GM23338 (cell line): ENCODE results near the gene C2orf92. TPM values are rescaled to one million over a fixed set of nuclear protein-coding genes. Genes with fewer than 3 reads are reported as not detected.

Experiments used
- ATAC-seq: fragments of 200-7000 bp; cut with Tn5 transposase; 3 replicates; pipeline ENCODE4 v1.9.1; 2020
- DNase-seq: peaks from one replicate; pipeline ENCODE4 v3.0.0-alpha.2; 2015; ENCODE audit warnings: low spot score
- H2AFZ ChIP-seq: fragments of 200-600 bp; sonication (generic); 2 replicates; pipeline ENCODE4 v1.8.0; 2016; ENCODE audit warnings: antibody characterized with exemption, mild to moderate bottlenecking, moderate library complexity
- H3F3A ChIP-seq: fragments of 200-600 bp; sonication (generic); replicated peaks from 2 replicates; pipeline ENCODE4 v1.8.0; 2017; ENCODE audit warnings: antibody characterized with exemption, mixed run types, low read depth
- H3K27ac ChIP-seq: fragments of 200-600 bp; sonication (generic); 2 replicates; pipeline ENCODE4 v1.6.1; 2016; ENCODE audit warnings: low read depth
- H3K27me3 ChIP-seq: fragments of 200-600 bp; sonication (generic); 2 replicates; pipeline ENCODE4 v1.8.0; 2016; ENCODE audit warnings: mild to moderate bottlenecking, mixed run types, moderate library complexity; ENCODE audit not compliant: insufficient read depth
- H3K36me3 ChIP-seq: fragments of 200-600 bp; sonication (generic); 2 replicates; pipeline ENCODE4 v1.8.0; 2016; ENCODE audit warnings: mild to moderate bottlenecking; ENCODE audit not compliant: insufficient read depth
- H3K4me1 ChIP-seq: fragments of 200-600 bp; sonication (generic); 2 replicates; pipeline ENCODE4 v1.8.0; 2016; ENCODE audit warnings: mild to moderate bottlenecking, moderate library complexity; ENCODE audit not compliant: insufficient read depth
- H3K4me2 ChIP-seq: fragments of 200-600 bp; sonication (generic); 2 replicates; pipeline ENCODE4 v1.7.1; 2017; ENCODE audit warnings: mixed run types
- H3K4me3 ChIP-seq: fragments of 200-600 bp; sonication (generic); 2 replicates; pipeline ENCODE4 v1.6.1; 2016; ENCODE audit warnings: mixed run types
- H3K79me2 ChIP-seq: fragments of 200-600 bp; sonication (generic); replicated peaks from 2 replicates; pipeline ENCODE4 v1.8.0; 2017; ENCODE audit warnings: mild to moderate bottlenecking; ENCODE audit not compliant: insufficient read depth
- H3K9me2 ChIP-seq: fragments of 200-600 bp; sonication (generic); 2 replicates; pipeline ENCODE4 v1.8.0; 2017; ENCODE audit not compliant: insufficient read depth
- H4K20me1 ChIP-seq: fragments of 200-600 bp; sonication (generic); replicated peaks from 2 replicates; pipeline ENCODE4 v1.8.0; 2017; ENCODE audit warnings: mild to moderate bottlenecking; ENCODE audit not compliant: insufficient read depth
- H3K27ac Mint-ChIP-seq: 2 replicates; pipeline ENCODE4 v1.8.0; 2020; ENCODE audit warnings: inconsistent platforms, mild to moderate bottlenecking, moderate library complexity, mixed read lengths
- H3K27me3 Mint-ChIP-seq: 3 replicates; pipeline ENCODE4 v1.8.0; 2022; ENCODE audit warnings: low read depth, mild to moderate bottlenecking, moderate library complexity, mixed read lengths, inconsistent platforms; ENCODE audit not compliant: insufficient read depth, poor library complexity
- H3K36me3 Mint-ChIP-seq: 3 replicates; pipeline ENCODE4 v1.8.0; 2021; ENCODE audit warnings: low read depth, mild to moderate bottlenecking, inconsistent platforms, moderate library complexity, mixed read lengths
- H3K4me1 Mint-ChIP-seq: 3 replicates; pipeline ENCODE4 v1.8.0; 2020; ENCODE audit warnings: mild to moderate bottlenecking, inconsistent platforms, mixed read lengths
- H3K4me3 Mint-ChIP-seq: 3 replicates; pipeline ENCODE4 v1.8.0; 2021; ENCODE audit warnings: moderate library complexity, mild to moderate bottlenecking, inconsistent platforms, mixed read lengths
- H3K9me3 Mint-ChIP-seq: 3 replicates; pipeline ENCODE4 v1.8.0; 2020; ENCODE audit warnings: moderate library complexity, mild to moderate bottlenecking, inconsistent platforms, mixed read lengths
- ETS1 ChIP-seq: IDR thresholded peaks from 2 replicates; pipeline ENCODE4 v1.6.1; 2016; ENCODE audit warnings: antibody characterized with exemption
- EZH2 ChIP-seq: fragments of 200-600 bp; sonication (generic); IDR thresholded peaks from one replicate; pipeline ENCODE4 v1.8.0; 2017; ENCODE audit warnings: antibody characterized with exemption, mild to moderate bottlenecking, low read depth; ENCODE audit not compliant: unreplicated experiment
- NANOG ChIP-seq: IDR thresholded peaks from 2 replicates; pipeline ENCODE4 v1.6.1; 2016; ENCODE audit warnings: antibody characterized with exemption, borderline replicate concordance
- POLR2AphosphoS5 ChIP-seq: IDR thresholded peaks from 2 replicates; pipeline ENCODE4 v1.6.1; 2016; ENCODE audit warnings: antibody characterized with exemption, low read depth
- ZNF114 ChIP-seq: fragments of 250-450 bp; sonication (Bioruptor Pico); IDR thresholded peaks from 2 replicates; pipeline ENCODE4 v1.5.0; 2020; ENCODE audit warnings: mild to moderate bottlenecking, moderate library complexity
- ZNF462 ChIP-seq: fragments of 250-450 bp; sonication (Bioruptor Pico); IDR thresholded peaks from 2 replicates; pipeline ENCODE4 v1.5.0; 2020; ENCODE audit warnings: mild to moderate bottlenecking, moderate library complexity
- polyA plus RNA-seq: library from polyadenylated mRNA; unstranded; fragments of >200 nt; fragmentation: Nextera tagmentation; extraction: Ambion mirVana; gene quantifications from 2 replicates; pipeline ENCODE4 v1.2.1, GENCODE V29; 2016
- total RNA-seq: library from RNA; depleted of rRNA; stranded (reverse); fragments of >200 nt; shearing (Covaris generic); gene quantifications from 2 replicates; pipeline ENCODE4 v1.2.3, GENCODE V29; 2014

Gene C2orf92
- total and polyA plus RNA-seq, 2 experiments from 2014 or later, result 1.7 to 2.6 TPM

GRCh38 chr2:97745474-97746174 is 76.1 kb downstream of the C2orf92 start:
- Histone ChIP-seq H3K79me2 (no peaks in the 10 kb centered on the region), H3K9me2 (0 out of 2 replicates have a peak, but pooled peaks cover 4% of the 10 kb centered on the region), H4K20me1 (no peaks in the 10 kb centered on the region), H3K4me1 (no peaks in the 10 kb centered on the region), H3K27me3 (no peaks in the 10 kb centered on the region), H3K4me3 (no peak overlapping the region), H2AFZ (no peak overlapping the region), H3F3A (no peaks in the 10 kb centered on the region), H3K36me3 (no peaks in the 10 kb centered on the region), H3K4me2 (no peak overlapping the region), H3K27ac (no peak overlapping the region)
- no peaks in the 10 kb centered on the region for H3K9me3 Mint-ChIP-seq
- ATAC-seq, result no peak
- peaks cover 15% of the 10 kb centered on the region for H3K4me1 Mint-ChIP-seq
- H3K36me3 Mint-ChIP-seq, result no peaks in the 10 kb centered on the region
- TF ChIP-seq ETS1 (no peak), ZNF462 (CRISPR knock-in tag) (no peak), ZNF114 (no peak), POLR2AphosphoS5 (no peak), EZH2 (no peak), NANOG (no peak)
- DNase-seq, result no peak
- peaks cover 16% of the 10 kb centered on the region for H3K27me3 Mint-ChIP-seq
- H3K27ac Mint-ChIP-seq, result no peak overlapping the region
- no peak overlapping the region for H3K4me3 Mint-ChIP-seq
